ENCODE measurements around the gene CYLD.

GRCh38 chr16:50692644-50692998 is 49.3 kb upstream of the CYLD start:
- TF ChIP-seq POLR2AphosphoS5 (IDR thresholded peaks at IDR 0.05; ENCODE audit: low read depth, low read length) (no peak), POLR2A (IDR thresholded peaks at IDR 0.05; ENCODE audit: low read depth, low read length) (no peak), TAF1 (IDR thresholded peaks at IDR 0.05; ENCODE audit: borderline replicate concordance, low read depth, low read length) (no peak)
